Activated CD4-positive, alpha-beta T cell treated with anti-CD3 and anti-CD28 coated beads for 1 hour (primary cell): Measurements from ENCODE around the gene ZNF700.
"Not testable (repeated sequence)": the region's sequence is repeated elsewhere in the genome, so short reads cannot be mapped to it uniquely, and the experiment has no call there.

Experiments
- DNase-seq: peaks from one replicate; pipeline ENCODE4 v3.0.0-alpha.2; 2020

ZNF700 gene

DNA sequence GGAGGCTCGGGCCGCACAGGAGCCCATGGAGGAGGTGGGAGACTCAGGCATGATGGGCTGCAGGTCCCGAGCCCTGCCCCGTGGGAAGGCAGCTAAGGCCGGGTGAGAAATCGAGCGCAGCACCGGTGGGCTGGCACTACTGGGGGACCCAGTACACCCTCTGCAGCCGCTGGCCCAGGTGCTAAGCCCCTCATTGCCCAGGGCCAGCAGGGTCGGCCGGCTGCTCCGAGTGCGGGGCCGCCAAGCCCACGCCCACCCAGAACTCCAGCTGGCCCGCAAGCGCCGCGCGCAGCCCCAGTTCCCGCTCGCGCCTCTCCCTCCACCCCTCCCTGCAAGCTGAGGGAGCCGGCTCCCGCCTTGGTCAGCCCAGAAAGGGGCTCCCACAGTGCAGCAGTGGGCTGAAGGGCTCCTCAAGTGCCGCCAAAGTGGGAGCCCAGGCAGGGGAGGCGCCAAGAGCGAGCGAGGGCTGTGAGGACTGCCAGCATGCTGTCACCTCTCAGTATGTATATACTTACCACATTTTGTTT is 16.5 kb downstream of the ZNF700 start:
- DNase-seq = not testable (repeated sequence)

DNA sequence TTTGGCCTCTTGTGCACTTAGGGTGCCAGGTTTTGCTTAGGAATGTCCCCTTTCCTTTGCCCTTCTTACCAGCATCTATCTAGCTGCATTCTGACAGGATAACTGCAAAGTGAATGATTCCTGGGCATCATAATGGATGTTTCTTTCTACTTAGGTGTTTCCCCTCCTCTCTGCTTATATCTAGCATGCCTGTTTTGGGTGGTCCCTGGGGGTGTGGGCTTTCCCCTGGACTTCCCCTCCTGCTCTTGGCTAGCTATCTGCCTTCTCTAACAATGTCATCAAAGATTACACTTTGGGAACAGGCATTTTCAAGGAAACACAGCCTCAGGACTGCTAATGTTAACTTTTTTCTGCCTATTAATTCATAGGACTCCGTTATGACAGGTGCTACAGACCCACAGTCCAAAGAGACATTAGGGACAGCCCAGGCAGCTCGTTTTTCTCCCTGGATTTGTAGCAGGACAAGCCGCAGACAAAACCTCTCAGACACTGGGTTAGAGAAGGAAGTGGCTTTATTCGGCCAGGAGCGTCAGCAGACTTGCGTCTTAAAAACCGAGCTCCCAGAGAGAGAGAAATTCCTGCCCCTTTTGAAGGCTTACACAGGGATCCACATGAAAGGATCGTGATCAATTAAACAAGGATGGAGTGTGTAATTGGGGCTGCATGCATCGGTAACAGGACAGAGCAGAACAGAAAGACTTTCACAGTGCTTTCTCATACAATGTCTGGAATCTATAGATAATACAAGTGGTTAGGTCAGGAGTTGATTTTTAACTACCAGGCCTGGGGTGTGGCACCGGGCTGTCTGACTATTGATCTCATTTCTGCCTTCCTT is 17.3 kb downstream of the ZNF700 start:
- no peak for DNase-seq

GRCh38 chr19:11942843-11943108 is 17.9 kb downstream of the ZNF700 start:
- DNase-seq = no peak

DNA sequence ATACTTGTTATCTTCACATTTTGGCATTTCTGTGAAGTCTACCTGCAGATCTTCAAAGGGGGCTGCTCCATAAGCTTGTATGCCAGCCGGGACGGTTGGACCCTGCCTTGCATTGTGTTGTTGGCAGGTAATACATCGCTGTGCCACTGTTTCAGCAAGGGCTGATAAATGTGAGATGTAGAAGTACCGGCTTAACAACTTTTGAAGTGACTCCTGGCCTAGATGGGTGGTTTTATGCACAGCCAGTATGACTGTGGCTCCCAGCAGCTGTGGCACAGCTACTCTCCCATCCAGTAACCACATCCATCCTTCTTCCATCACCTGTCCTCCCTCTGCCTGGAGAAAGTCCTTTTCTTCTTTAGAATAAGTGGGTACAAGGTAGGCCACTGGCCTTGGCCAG is 19.7 kb downstream of the ZNF700 start:
- DNase-seq = no peak

DNA sequence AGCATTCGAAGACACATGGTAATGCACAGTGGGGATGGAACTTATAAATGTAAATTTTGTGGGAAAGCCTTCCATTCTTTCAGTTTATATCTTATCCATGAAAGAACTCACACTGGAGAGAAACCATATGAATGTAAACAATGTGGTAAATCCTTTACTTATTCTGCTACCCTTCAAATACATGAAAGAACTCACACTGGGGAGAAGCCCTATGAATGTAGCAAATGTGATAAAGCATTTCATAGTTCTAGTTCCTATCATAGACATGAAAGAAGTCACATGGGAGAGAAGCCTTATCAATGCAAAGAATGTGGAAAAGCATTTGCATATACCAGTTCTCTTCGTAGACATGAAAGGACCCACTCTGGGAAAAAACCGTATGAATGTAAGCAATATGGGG is 23.7 kb downstream of the ZNF700 start:
- no peak for DNase-seq

GRCh38 chr19:11949201-11949600 is 24.3 kb downstream of the ZNF700 start:
- no peak for DNase-seq

DNA sequence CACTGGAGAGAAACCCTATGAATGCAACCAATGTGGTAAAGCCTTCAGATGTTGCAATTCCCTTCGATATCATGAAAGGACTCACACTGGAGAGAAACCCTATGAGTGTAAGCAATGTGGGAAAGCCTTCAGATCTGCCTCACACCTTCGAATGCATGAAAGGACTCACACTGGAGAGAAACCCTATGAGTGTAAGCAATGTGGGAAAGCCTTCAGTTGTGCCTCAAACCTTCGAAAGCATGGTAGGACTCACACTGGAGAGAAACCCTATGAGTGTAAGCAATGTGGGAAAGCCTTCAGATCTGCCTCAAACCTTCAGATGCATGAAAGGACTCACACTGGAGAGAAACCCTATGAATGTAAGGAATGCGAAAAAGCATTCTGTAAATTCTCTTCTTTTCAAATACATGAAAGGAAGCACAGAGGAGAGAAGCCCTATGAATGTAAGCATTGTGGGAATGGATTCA is 24.7 kb downstream of the ZNF700 start:
- DNase-seq = not testable (repeated sequence)

DNA sequence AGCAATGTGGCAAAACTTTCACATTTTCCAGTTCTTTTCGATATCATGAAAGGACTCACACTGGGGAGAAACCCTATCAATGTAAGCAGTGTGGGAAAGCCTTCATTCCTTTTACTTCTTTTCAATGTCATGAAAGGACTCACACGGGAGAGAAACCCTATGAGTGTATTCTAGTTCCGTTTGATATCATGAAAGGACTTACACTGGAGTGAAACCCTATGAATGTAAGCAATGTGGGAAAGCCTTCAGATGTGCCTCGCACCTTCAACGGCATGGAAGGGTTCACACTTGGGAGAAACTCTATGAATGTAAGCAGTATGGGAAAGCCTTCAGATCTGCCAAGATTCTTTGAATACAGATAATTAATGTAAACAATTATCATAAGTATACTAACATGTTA is 25.4 kb downstream of the ZNF700 start:
- no peak for DNase-seq

DNA sequence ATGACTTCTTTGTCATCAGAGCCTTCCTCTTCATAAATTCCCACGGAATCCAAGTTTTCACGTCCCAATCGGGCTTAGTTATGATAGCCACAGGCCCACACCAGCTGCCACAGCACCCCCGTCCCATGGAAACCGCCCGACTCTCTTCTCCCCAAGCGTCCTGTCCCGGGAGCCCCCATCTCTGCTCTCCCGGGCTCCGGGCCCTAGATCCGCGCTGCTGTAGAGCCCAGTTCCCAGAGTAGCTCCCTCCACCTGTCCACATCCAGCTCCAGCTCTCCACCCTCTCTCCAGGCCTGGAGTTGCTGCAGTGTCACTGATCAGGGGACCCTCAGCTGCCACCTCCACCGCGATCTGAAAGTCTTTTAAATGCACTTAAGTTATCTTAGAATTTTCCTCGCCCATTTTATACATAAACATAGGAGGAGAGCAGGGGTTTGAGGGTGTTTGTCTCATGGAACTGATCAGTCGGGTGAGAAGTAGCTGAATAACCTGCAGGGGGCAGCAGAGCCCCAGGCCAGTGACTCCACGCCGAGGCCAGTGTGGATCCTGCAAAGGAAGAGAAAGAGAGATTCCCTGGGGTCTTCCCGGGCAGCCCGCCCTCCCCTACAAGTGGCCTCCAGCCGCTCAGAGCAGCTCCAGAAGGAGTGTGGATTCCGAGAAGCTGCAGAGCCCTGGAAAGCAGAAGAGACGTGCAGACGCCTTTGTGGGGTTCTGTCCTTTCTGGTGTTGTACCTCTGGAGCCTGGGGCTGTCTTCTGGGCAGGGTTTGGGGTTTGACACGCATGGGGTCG is 38.9 kb downstream of the ZNF700 start:
- DNase-seq = peak; percentile 61

DNA sequence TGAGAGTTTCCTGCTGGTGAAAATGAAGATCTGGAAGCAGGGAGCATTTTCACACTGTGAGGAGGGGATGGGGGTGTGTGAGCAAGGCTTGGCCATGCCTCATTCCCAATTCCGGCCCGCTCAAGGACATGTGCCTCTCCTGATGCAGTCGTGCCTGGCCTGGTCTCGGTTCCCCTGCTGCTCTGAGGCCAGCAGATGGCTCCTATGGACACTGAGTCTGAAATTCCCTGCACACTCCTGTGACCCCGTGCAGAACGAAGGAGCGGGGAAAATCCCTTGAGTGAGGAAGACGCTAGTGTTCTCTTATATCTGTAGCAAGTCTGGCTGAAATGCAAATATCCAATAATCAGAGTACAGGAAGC is 39.6 kb downstream of the ZNF700 start:
- DNase-seq = no peak

DNA sequence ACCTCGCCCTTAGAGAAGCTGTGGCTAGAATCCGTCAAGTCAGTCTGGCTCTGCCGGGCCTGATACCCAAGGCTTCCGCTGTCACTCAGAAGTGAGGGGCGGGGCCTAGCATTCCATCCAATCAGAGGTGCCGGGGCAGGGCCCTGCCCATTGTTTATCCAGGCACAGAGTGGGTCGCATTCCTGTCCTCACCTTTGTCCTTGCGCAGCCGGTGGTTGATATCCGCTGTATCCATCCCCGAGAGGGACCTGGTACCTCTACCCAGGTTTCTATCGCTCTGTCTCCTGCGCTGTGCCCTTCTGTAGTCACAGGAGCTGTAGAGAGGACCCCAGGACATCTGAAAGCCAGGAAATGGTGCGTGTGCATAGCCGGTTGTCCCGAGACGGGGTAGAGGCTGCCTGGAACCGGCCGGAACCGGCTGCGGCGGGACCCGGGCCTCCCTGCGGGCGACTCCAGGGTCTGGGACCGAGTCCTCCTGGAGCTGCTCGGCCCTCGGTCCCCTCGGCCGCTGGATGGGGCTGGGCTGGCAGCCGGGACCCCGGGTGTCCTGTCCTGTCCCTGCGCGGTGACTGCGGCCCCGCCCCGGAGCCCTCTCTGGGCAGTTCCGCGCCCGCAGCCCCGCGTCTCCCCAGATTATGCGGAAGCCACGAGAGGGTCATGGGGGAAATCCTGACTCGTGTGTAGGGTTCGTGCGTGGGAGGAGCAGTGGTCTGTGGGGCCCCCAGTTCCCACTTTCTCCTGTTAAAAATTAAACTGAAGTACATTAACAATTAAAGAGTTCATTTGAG is 40.1 kb downstream of the ZNF700 start, which contains the start of gene ZNF763:
Gene ZNF763 (plus strand): TSS at position 183 of the 788 bp plus-strand sequence. CDS start 169 bp downstream, at position 352.
- peak; percentile 76 for DNase-seq

DNA sequence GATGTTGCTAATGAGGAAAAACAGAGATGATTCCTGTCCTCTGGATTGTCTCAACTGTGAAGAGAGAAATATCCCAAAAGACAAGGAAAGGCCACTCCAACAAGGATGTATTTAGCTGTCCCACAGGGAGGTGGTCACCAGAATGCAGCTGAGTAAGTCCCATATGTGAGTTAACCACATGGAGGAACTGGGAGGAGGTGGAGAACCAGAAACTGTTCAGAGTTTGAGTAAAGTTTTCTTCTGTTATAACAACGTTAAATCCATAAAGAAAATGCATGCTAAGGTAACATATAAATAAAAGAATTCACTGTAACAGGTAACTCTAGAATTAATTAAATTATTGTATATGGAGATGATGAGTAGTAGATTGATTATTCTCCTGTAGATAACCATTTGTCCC is 45.3 kb downstream of the ZNF700 start:
- no peak for DNase-seq

GRCh38 chr19:11971041-11971440 is 46.1 kb downstream of the ZNF700 start:
- DNase-seq = no peak

- no peak for DNase-seq
Observed at GRCh38 chr19:11973019-11973810, 48.3 kb downstream of the ZNF700 start.

- DNase-seq = no peak
Observed at GRCh38 chr19:11978492-11979100, 53.7 kb downstream of the ZNF700 start.

- DNase-seq = no peak
Observed at GRCh38 chr19:11979527-11979926, 54.6 kb downstream of the ZNF700 start.

- no peak for DNase-seq
Observed at GRCh38 chr19:11982526-11982925, 57.6 kb downstream of the ZNF700 start.

DNA sequence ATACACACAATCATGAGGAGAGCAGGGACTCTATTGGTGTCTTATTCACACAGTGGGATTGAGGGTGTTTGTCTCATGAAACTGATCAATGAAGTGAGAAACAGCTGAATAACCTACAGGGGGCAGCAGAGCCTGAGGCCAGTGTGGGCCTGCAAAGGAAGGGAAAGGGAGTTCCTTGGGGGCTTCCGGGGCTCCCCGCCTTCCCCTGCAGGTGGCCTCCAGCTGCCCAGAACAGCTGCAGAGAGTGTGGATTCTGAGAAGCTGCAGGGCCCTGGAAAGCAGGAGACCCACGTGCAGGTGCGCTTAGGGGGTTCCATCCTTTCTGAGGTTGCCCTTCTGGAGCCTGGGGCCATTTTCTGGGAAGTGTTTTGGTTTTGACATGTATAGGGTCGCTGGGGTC is 60.1 kb downstream of the ZNF700 start:
- no peak for DNase-seq

- DNase-seq = no peak
Observed at GRCh38 chr19:11986754-11987153, 61.8 kb downstream of the ZNF700 start.

DNA sequence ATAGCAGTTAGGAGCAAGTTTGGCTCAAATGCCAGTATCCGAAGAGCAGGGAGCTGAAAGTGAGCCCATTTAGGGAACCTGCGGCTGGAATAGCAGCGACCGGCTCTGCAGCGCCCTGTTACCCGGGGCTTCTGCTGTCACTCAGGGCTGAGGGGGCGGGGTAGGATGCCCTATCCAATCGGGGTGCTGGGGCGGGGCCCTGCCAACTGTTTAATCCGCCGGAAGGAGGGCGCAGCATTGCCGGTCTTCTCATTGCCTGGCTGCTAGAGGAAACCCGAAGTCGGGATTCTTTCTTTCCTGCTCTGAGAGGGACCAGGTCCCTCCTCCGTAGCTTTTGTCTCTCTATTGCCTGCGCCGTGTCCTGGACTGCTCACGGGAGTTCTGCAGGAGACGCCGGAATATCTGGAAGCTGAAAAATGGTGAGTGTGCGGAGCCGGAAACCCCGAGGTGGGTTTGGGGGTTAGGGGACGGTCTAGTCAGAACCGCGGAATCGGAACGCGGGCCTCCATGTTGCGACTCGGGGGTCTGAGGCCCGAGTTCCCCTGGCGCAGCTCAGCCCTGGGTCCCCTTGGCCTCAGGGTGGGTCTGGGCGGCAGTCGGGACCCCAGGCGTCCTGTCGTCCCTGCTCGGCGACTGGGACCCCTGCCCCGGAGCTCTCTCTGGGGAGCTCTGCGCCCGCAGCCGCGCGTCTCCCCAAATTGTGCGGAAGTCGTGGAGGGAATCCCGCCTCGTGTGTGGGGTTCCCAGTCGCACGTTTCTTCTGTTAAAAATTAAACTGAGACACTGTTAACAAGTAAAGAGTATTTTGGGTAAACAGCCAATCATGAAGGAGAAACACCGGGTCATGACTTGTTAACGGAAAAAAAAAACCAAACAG is 62.7 kb downstream of the ZNF700 start:
- peak; percentile 83 for DNase-seq

DNA sequence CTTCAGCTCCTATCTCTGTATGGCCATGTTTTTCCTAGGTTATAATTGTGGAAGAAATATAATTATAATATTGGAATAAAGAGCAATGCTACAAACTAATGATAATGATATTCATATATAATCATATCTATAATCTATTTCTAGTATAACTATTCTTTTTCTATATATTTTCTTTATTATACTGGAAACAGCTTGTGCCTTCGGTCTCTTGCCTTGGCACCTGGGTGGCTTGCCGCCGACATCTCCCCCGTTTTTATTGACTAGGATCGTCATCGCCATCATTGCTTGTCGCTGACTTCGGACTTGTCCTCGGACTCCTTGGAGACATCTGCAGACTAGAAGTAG is 64.2 kb downstream of the ZNF700 start:
- no peak for DNase-seq
